Skin of body (tissue), 2 donors: ENCODE data around the gene GALK1. TPM values are rescaled to one million over a fixed set of nuclear protein-coding genes. Genes with fewer than 3 reads are reported as not detected.
"Not testable (repeated sequence)": the region's sequence is repeated elsewhere in the genome, so short reads cannot be mapped to it uniquely, and the experiment has no call there.

Source experiments
- DNase-seq: peaks from one replicate; lab custom pipeline; 2025; lab: John Stamatoyannopoulos, UW
- total RNA-seq: library from RNA; depleted of rRNA; stranded (reverse); fragments of >200 nt; gene quantifications from one replicate; pipeline ENCODE4 v1.2.3, GENCODE V29; 2014

Gene GALK1
- total RNA-seq, 1 donor from 2014 or later: 19.1 TPM

DNA sequence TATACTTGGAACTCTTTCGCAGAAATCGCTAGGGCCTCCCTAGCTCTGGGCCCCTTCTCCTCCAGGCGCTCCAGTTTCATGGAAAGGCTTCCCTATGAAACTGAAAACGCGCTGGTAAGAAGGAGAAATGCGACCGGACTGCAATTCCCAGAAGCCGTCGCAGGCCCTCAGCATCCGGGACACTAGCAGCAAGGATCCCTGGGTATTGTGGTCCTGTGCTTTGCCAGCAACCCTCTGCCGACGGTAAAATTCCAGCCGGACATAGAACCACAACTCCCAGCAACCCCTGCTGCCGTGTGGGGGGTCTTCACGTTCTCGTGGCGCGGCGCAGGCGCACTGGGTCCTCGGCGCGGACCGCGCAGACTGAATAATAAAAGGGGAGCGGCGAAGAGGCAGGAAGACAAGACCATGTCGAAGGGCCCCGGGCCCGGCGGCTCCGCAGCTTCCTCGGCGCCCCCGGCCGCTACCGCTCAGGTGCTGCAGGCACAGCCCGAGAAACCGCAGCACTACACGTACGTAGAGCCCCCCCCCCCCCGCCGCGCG lies 19.6 kb upstream of the GALK1 start, which contains the start of gene UNK:
UNK (plus strand) TSS at position 334 of the 543 bp plus-strand sequence; CDS start at position 409, 75 bp downstream.
- DNase-seq: peak; percentile 100

DNA sequence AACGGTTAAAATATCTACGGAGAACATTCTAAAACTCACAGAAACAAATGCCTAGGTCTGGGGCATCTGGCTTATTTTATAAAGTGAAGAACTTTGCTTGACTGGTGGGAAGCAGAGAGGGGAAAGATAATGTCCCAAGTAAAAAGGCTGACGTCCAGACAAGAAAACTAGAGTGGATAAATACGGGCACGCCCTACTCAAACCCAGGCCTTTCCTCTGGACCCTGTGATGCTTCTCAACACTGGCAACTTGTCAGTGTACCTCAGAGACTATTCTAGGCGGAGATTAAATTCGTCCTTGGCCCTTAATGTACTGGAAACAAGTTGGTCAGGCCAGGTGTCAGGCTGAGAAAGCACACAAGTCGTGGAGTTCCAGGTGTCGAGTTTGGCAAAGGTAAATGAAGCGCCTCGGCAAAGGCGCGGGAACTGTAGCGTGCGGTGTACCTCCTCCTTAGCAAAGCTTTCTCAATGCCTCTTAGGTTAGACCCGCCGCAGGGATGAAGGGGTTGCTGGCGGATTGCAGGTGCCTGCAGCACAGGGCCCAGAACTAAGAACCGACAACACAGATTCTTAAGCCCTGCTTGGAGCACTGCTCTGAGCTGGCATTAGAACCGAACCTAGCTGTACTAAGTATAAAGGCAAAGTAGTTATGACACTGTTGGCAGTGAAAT lies 18.9 kb upstream of the GALK1 start:
- DNase-seq: peak; percentile 45

DNA sequence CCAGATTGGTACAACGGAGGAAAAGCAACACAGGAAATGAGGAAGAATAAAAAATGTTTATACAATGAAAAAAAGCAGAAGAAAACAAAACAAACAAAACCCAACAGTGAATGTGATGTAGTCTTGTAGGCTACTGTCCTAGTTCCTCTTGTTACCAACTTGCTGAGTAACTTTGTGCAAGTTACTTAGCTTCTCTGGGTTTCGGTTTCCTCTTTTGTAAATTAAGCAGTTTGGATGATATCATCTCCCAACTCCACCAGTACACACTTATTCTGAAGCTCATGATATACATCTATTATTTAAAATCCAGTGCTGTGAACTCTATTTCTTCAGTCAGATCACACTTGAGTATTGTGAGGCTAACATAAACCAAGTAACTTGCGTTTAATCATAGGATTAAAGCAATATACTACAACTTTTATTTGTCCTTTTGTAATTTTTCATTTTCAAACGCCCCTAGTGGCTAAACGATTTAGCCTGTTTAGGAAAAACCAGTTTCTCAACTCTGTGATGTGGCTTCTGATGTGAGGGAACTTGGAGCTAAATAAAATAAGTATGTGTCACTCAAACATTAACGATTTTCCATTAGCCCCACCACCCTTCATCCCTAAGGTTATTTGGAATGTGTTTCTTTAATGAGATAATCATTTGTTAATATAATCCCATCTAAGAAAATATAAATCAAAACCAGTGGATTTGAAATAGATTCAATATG lies 18.2 kb upstream of the GALK1 start:
- DNase-seq: peak; percentile 84

DNA sequence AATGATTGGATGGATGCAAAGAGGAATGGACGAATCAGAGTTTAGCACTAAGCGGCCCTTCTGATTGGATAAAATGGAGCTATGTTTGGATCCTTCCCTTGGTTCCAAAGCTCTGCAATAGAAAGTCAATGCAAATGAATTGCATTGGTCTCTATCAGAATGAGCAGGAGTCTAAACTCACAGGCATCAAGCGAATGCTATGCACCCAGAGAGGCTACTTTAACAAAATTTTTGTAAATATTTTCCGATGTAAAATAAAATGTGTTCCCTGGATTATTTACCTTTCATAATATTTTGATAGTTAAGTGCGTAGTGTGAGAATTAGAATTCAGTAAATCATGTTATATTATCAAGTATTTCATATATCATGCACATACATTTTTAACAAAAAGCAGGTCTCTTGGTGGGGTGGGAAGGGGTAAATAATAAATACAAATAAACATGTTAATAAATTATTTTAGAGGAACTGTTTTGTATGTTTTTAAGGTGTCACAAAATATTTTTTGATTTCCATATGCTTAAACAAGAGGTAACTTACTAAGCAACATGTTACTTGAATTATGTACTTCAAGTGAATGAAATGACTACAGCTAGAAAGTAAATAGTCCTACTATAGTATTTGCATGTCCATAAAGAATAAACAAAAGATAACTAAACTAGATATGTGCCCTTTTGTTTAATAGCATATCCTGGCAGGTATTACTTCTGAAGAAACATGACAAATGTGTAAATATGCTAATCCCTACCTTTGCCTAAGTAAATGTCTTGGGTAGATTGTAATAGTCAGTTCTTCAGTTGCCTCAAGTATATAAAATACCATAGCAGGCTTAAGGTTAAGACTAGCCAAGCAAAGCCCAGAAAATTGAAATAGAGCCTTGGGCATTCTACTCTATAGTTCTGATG lies 15.2 kb upstream of the GALK1 start:
- DNase-seq: no peak

GRCh38 chr17:75779250-75779986 lies 14.4 kb upstream of the GALK1 start:
- peak; percentile 100 for DNase-seq

DNA sequence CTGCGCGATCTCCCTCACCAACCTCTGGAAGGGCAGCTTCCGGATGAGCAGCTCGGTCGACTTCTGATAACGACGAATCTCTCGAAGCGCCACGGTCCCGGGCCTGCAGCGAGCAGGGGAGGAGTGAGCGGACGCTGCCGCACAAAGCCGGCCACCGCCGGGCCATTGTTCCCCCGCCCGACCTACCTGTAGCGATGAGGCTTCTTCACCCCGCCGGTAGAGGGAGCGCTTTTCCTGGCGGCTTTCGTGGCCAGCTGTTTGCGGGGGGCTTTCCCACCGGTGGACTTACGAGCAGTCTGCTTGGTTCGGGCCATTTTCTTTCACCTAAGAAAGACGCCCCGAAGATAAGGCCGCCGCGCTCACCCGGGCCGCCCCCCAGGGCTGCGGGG lies 13.9 kb upstream of the GALK1 start:
- no peak for DNase-seq

GRCh38 chr17:75778066-75778860 lies 13.3 kb upstream of the GALK1 start:
- DNase-seq: not testable (repeated sequence)

DNA sequence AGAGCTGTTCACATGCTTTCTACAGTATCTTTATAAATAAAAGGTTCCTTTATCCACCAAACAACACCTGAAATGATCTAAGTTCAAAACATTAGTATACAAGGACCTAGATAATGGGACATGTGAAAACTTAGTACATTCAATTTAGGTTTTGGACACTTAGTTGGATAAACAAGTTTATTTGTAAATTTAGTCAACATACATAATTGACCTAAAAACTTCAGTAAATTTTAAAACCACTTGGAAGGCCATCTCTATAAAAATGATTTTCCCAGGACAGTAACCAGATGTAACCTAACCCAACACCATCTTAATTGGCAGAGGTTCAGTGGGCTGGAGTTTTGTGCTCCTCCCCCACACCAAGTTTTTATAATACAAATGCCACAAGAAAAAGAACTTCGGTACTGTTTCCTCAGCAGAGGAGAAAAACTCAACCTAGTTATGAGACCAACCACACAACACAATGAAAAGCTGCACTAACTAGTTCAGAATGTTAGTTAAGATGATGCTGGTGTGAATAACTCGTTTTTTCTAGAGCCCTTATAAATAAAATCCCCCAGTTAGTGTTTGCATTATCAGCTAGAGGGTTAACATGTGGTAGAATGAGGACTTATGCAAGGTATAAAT lies 12.4 kb upstream of the GALK1 start:
- DNase-seq: no peak

DNA sequence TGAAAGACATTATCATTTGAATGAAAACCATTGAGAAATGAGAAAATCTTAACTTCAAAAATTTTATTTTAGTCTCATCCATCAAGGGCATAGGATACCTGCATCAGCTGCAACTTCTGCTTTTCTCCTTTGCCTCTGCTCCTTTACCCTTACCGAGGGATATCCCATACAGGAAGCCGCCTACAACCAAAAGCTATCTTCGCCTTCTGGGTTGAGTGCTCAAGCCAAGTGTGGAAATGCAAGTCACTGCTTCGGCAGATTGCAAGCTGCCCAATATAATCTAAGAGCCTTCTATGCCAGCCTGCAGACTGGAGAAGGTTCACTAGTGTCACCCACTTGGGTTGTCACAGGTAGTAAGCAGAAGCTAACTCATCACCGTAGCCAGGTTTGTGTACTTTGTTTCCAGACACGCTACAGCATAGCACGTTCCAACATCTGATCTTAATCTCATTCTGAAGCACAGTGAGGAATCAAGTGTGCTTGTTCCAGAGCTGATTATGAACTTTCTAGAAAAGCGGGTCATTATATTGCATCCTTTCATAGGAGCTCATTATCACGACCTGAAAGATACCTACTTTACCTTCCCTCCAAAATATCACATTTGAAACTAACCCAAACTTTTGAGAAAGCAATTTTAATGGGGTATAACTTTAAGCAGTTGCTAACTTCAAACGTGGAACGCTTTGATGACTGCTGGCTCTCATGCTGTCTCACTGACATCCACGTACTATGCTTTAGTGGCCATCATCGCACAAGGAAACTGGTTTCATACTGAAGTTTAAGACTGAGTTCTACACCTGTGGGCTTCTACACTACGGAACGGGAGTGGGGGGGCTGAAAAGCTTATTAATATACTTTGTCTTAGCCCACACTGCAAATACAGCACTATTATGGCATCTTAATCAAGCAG lies 11.6 kb upstream of the GALK1 start:
- DNase-seq: peak; percentile 20

GRCh38 chr17:75774991-75775668 lies 10.1 kb upstream of the GALK1 start:
- peak; percentile 50 for DNase-seq

- DNase-seq: no peak
These were observed 9.5 kb upstream of the GALK1 start for GRCh38 chr17:75774471-75774990.

- no peak for DNase-seq
These were observed 8.9 kb upstream of the GALK1 start for GRCh38 chr17:75773808-75774470.

DNA sequence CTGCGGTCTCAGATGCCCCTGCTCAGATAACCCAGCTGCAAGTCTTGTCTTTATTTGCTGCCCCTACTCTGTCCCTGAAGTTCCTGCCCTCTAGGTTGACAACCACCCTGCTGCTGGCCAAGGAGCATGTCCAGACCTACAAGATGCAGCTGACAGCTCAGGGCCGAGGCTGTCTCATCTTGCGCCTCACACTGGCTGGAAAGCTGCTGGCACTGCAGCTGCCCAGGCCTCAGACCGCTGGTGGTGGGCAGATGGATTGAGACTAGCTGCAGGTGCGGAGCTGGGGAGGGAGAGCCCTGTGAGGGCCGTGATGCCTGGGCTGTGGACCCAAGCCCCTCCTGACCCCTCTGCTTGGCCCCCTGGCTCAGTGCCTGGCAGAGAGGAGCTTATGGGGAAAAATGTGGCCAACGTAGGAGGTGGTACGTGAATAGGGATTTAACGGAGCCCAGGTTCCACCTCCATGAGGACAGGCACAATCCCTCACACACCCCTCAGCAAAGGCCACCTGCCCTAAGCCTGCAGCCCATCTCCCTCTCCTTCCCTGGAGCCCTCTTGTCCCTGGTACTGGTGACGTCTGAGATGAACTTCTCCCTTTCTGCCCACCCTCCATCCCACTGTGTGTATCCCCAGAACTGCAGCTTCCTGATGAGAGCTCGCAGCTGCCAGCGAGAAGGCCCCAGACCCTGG lies 8.3 kb upstream of the GALK1 start:
- no peak for DNase-seq

DNA sequence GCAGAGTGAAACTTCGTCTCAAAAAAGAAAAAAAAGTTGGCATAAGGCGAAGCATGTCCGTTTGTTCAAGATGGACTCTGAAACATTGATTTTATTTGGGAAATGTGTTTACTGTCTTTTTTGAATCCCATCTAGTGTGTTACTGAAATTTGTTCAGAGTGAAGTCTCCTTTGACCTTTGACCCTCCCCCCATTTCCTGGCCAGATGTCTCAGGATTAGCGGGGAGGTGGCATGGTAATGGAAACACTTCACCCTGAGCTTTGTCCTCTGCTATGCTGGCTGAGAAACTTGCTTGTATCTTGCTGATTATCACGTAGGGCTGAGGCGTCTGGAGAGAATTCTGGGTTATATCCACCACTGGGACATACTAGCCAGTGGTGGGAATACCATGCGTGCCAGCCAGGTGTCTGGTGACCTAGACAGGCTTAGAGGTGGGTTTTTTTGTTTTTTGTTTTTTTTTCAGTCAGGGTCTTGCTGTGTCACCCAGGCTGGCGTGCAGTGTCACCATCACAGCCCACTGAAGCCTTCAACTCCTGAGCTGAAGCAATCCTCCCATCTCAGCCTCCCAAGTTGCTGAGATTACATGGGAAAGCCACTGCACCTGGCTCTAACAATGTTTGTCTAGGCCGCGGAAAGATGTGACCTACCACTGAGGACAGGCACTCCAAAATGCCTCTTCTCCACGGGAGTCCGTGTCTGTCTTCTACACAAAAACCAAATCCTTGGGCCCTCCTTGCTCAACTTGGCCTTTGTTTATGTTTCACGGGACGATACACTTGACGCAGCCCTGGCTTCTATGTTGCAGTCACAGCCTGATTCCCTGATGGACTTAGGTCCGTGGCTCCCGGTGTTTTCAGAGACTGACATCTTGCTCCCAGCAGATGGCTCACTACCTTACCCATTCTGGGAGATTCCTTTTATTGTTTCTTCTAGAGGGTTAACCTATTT lies 6.6 kb upstream of the GALK1 start:
- DNase-seq: no peak

DNA sequence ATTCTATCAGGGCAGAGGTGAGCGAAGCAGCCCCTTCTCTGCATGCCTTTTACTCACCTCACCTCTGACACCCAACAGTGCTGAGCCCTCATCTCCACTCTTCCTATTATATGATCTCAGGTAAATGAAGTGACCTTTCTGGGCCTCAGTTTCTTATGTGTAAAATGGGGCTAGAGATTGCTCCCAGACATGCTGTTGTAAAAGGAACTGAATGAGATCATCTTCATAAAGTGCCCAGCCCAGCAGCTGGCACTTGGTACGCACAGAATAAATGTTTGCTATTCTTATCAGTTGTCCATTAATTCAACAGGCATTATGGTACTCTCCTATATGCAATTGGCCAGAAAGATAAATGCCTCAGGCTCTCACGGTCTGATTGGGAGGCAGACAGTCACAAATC lies 4.5 kb upstream of the GALK1 start:
- DNase-seq: no peak
